ENCODE data around the gene SFTPD.
"Not testable (repeated sequence)": the region's sequence is repeated elsewhere in the genome, so short reads cannot be mapped to it uniquely, and the experiment has no call there.

The SFTPD gene

DNA sequence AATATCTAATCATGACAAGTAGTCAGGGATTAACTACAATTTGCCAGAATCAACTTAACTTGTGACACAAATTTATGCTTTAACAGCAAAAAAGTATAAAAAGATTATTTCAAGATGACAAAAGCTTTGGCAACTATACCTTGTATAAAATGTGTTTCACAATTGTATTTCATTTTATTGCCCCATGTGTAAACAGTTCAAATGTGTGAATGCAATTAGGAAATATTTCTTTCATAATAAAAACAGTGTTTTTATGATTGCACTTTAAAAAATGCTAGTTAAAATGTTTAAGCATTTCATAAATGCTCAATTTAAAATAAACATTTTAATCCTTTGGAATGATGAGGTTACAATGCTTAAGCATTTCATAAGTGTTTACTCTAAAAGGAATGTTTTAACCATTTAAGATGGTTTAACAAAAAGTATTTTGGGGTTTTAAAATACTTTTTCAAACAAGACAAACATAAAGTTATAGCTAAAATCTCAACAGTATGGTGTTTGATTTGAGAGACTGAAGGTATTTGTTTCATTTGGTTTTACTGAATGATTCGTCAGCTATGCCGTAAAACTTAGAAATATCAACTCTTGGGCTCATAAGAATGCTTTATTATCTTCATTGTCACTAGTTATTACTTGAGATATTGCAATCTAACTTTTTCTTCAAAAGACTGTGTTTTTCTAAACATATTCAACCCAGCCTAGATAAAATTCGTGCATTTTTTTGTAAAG, 50.1 kb downstream of the SFTPD start:
- H3K36me3 ChIP-seq (ENCODE audit: control insufficient read depth in 2 of 2, insufficient read depth in 2 of 2, low read length in 2 of 2): no peaks in the 10 kb centered on the region
- H3K27me3 ChIP-seq (ENCODE audit: control insufficient read depth in 1 of 2, insufficient read depth in 2 of 2, low read length in 2 of 2): no peaks in the 10 kb centered on the region
- H3K4me3 ChIP-seq (ENCODE audit: low read length in 2 of 2): no peak overlapping the region
- H3K9ac ChIP-seq (ENCODE audit: low read length in 2 of 2): no peak overlapping the region
- no peaks in the 10 kb centered on the region for H3K9me3 ChIP-seq (ENCODE audit: control insufficient read depth in 2 of 2, low read length in 2 of 2)
- H3K4me1 ChIP-seq (ENCODE audit: control insufficient read depth, insufficient read depth, low read length): no peaks in the 10 kb centered on the region
- H3K27ac ChIP-seq (ENCODE audit: low read length): no peak overlapping the region

DNA sequence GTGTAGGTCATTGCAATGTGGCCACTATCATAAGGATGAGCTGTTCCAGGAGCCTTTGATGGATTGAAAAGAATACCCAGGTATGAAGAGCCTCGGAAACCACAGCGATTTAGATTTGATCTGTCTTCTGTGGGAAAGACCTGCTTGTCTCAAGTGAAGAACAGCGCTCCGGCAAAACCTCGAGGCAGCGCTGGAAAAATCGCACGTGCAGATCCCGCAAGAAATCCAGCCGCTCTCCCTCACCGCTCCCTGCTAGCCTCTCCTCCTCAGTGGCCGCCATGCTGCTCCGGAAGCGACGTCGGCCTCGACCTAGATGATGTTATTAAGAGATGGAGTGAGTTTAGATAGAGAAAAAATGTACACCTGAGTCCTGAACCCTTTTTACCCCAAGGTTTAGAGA, 56.0 kb downstream of the SFTPD start:
- not testable (repeated sequence) for H3K4me1 ChIP-seq (ENCODE audit: control insufficient read depth, insufficient read depth, low read length); H3K27me3 ChIP-seq (ENCODE audit: control insufficient read depth in 1 of 2, insufficient read depth in 2 of 2, low read length in 2 of 2); H3K27ac ChIP-seq (ENCODE audit: low read length); H3K36me3 ChIP-seq (ENCODE audit: control insufficient read depth in 2 of 2, insufficient read depth in 2 of 2, low read length in 2 of 2); H3K4me3 ChIP-seq (ENCODE audit: low read length in 2 of 2); H3K9me3 ChIP-seq (ENCODE audit: control insufficient read depth in 2 of 2, low read length in 2 of 2); H3K9ac ChIP-seq (ENCODE audit: low read length in 2 of 2)

DNA sequence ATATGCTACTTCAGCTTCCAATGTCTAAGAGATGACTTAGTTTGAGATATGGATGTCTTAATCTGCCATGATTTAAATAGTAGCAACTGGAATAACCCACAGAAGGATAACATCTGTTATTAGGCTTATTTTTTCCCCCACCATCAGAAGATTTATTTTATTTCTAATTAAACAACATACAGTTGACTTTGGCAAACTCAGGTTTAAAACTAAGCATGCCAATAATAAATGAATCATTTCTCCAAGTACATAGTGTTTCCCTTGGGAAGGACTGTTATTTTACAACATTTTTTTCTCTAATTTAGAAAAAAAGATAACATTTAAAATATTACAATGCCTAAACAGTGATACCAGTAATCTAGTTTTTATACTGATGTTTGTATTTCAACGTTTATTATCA, 58.4 kb downstream of the SFTPD start:
- Histone ChIP-seq H3K27me3 (ENCODE audit: control insufficient read depth in 1 of 2, insufficient read depth in 2 of 2, low read length in 2 of 2) (no peaks in the 10 kb centered on the region), H3K4me1 (ENCODE audit: control insufficient read depth, insufficient read depth, low read length) (no peaks in the 10 kb centered on the region), H3K36me3 (ENCODE audit: control insufficient read depth in 2 of 2, insufficient read depth in 2 of 2, low read length in 2 of 2) (no peaks in the 10 kb centered on the region), H3K9ac (ENCODE audit: low read length in 2 of 2) (no peak overlapping the region), H3K4me3 (ENCODE audit: low read length in 2 of 2) (no peak overlapping the region), H3K27ac (ENCODE audit: low read length) (no peak overlapping the region), H3K9me3 (ENCODE audit: control insufficient read depth in 2 of 2, low read length in 2 of 2) (no peaks in the 10 kb centered on the region)

DNA sequence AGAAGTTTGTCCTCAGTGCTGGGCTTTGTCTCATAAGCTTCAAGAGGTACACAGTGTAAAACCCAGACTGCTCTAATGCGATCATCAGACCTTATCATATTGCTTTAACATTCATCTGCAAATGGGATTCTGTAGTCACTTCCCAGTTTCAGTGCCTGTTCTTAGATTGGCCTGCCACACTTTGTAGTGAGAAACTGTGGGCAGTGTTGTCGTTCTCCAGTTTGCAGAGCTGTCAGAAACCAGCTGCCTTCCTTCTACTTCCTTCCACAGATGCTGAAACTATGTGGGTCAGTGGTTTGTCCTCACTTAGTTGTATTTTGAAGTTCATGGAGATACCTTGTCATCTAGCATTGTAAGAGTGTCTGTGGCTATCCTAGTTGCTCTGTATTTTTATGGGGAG, 59.9 kb downstream of the SFTPD start:
- H3K36me3 ChIP-seq (ENCODE audit: control insufficient read depth in 2 of 2, insufficient read depth in 2 of 2, low read length in 2 of 2); H3K9ac ChIP-seq (ENCODE audit: low read length in 2 of 2); H3K4me3 ChIP-seq (ENCODE audit: low read length in 2 of 2); H3K4me1 ChIP-seq (ENCODE audit: control insufficient read depth, insufficient read depth, low read length); H3K27me3 ChIP-seq (ENCODE audit: control insufficient read depth in 1 of 2, insufficient read depth in 2 of 2, low read length in 2 of 2); H3K9me3 ChIP-seq (ENCODE audit: control insufficient read depth in 2 of 2, low read length in 2 of 2); H3K27ac ChIP-seq (ENCODE audit: low read length): not testable (repeated sequence)
